Peyer's patch (tissue), 4 donors: ENCODE measurements around the gene SLX4IP.

Source experiments
- POLR2A ChIP-seq, 2 donors: fragments of 450-650 bp; IDR thresholded peaks; one replicate each; pipeline ENCODE4 v1.5.1; 2017; ENCODE audit warnings: antibody characterized with exemption in 2 of 2, mild to moderate bottlenecking in 2 of 2, moderate library complexity in 2 of 2
- TF ChIP-seq, protein P1 (sequence below), 6 experiments: fragments of 450-650 bp in 4 of 6; fragments of 200-600 bp in 2 of 6; sonication (generic) in 1 of 6; IDR thresholded peaks; one replicate each; pipeline ENCODE4 v1.5.1; 2017 to 2019; ENCODE audit warnings: antibody characterized with exemption in 6 of 6, mild to moderate bottlenecking in 3 of 6, moderate library complexity in 1 of 6

DNA sequence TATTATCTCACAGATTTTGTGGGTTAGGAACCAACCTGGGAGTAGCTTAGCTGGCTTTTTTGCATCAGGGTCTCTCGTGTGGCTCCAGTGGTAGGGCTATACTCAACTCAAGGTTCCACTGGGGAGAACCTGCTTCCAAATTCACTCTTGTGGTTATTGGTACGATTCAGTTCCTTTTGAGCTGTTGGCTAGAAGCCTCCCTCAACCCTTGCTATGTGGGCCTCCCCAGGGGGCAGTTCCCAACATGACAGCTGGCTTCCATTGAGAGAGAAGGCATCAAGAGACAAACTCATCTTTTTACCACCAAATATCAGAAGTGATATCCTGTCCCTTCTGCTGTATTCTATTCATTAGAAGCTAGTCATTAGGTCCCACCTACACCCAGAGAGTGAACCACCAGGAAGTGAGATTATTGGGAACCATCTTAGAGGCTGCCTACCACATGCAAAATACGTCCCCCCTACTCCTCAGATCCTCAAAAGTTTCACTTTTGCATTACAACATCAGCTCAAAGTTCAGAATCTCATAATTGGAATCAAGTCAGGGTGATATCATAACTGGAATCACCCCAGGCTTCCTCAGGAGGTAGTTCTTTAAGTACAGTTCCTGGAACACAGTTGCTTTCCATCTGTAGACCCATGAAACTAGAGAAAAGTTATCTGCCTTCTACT lies 32.0 kb upstream of the SLX4IP start:
- TF ChIP-seq, protein P1, sequence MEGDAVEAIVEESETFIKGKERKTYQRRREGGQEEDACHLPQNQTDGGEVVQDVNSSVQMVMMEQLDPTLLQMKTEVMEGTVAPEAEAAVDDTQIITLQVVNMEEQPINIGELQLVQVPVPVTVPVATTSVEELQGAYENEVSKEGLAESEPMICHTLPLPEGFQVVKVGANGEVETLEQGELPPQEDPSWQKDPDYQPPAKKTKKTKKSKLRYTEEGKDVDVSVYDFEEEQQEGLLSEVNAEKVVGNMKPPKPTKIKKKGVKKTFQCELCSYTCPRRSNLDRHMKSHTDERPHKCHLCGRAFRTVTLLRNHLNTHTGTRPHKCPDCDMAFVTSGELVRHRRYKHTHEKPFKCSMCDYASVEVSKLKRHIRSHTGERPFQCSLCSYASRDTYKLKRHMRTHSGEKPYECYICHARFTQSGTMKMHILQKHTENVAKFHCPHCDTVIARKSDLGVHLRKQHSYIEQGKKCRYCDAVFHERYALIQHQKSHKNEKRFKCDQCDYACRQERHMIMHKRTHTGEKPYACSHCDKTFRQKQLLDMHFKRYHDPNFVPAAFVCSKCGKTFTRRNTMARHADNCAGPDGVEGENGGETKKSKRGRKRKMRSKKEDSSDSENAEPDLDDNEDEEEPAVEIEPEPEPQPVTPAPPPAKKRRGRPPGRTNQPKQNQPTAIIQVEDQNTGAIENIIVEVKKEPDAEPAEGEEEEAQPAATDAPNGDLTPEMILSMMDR (IDR thresholded peaks at IDR 0.05) = no peak
- no peak for TF ChIP-seq POLR2A (IDR thresholded peaks at IDR 0.05)
